LHCN-M2 (cell line): ENCODE results near the gene S100A9. TPM values are rescaled to one million over a fixed set of nuclear protein-coding genes. Genes with fewer than 3 reads are reported as not detected.

Experiments used
- DNase-seq: peaks from one replicate; pipeline ENCODE4 v3.0.0-alpha.2; 2012; ENCODE audit warnings: low read depth
- total RNA-seq: library from RNA; depleted of rRNA; stranded (reverse); fragments of >200 nt; gene quantifications from 2 replicates; pipeline ENCODE4 v1.2.3, GENCODE V29; 2014

Gene S100A9
- total RNA-seq, 1 experiment from 2014 or later: not detected

GRCh38 chr1:153389401-153389800 is 31.7 kb downstream of the S100A9 start:
- no peak for DNase-seq

- DNase-seq: no peak
Observed at GRCh38 chr1:153389973-153390879, 32.6 kb downstream of the S100A9 start.

DNA sequence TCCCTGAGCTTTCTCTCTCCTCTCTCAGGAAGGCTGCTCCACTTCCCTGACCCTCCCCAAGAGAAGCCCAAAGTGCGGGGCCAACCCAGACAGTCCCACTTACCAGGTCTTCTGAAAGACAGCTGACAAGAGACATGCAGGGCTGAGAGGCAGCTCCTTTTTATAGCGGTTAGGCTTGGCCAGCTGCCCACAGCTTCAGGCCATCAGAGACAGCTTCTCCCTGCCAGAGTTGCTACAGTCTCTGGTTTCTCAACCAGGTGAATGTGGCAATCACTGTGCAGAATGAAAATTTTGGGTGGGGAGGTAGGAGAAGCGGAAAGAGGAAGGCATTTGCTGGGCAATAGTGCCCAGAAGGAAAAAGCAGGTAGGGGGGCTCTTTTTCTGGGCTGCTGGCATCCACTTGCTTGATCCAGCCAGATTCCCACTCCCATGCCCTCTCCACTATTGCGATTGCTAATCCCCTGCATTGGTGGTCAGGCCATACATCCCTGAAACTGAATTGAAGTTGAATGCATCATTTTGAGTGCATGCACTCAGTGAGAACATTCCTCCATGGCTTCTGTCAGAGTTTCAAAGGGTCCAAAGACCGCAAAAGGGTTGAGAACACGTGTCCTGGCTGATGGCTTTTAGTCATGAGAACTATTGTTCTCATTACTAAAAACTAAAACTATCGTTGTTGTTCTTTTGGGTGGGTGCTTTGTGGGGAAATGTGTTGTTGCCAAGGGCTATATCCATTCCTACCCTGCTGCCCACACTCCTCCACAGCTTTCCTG is 33.5 kb downstream of the S100A9 start, which contains the start of gene S100A8:
S100A8 (minus strand) TSS at position 136 of the 773 bp plus-strand sequence. CDS start 538 bp downstream, outside the sequence.
- DNase-seq: no peak

- DNase-seq: no peak
Observed at GRCh38 chr1:153392258-153392657, 34.6 kb downstream of the S100A9 start.

GRCh38 chr1:153392822-153393221 is 35.2 kb downstream of the S100A9 start:
- no peak for DNase-seq

DNA sequence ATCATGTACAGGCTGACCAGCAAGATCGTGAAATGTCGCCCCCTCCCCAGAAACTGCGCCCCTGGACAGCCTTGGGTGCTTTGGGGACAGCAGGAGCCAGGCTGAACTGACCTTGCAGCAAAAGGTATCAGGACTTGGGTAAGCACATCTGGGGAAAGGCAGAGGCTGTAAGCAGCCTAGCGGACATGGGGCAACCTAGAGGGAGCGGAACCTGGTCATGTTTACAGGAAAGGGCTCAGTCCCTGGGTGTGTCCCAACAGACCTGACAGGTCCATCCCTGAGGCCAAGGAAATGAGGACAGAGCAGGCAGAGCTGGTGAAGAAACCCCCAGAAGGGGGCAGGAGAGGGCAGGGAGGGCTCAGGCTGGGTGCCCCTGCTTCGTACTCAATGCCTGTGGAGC is 36.3 kb downstream of the S100A9 start:
- DNase-seq: no peak

GRCh38 chr1:153394391-153394790 is 36.7 kb downstream of the S100A9 start:
- no peak for DNase-seq

DNA sequence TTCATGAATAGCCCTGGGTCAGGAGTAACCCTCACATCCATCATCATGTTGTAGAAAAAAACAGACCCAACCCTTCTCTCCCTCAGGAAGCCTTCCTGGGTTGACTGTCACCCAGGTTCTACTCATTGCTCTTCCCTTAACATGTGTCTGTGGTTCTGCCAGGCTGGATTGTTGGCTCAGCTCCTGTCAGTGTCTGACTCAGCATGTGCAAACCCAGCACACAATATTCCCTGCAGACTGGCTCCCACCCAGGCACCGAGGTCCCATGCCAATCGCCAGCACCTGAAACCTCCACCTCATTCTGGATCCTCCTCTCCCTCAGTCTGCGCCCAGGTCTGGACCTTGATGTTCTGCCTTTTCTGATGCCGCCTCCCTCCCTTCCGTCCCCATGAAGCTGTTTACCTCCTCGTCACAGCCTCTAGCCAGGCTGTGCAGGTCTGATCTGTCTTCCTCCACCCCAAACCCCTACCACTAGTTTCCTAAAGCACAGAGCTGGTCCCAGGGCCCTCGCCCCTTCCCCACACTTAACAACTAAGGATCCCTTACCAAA is 37.6 kb downstream of the S100A9 start:
- DNase-seq: no peak

DNA sequence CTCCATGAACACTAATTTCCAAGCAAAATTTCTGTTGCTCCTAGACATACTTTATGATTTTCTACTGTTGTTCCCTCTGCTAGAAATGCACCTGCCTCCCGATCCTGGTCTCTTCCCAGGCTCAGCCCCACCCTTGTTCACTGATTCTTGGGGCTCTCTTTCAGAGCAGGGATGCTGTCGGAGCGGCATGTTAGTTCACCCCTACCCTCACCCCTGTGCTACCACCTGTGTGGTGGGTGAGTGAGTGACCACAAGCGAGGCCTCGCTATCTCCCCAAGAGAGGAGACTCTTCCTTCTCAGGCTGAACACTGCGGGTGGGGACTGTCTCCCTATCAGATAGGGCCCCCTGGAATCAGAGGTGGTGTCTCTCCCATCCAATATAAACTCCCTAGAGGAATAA is 38.1 kb downstream of the S100A9 start:
- no peak for DNase-seq

GRCh38 chr1:153396461-153396860 is 38.8 kb downstream of the S100A9 start:
- DNase-seq: no peak

- DNase-seq: no peak
Observed at GRCh38 chr1:153397051-153397923, 39.6 kb downstream of the S100A9 start.

GRCh38 chr1:153397924-153398651 is 40.4 kb downstream of the S100A9 start:
- DNase-seq: no peak

- DNase-seq: no peak
Observed at GRCh38 chr1:153399401-153400055, 41.9 kb downstream of the S100A9 start.

GRCh38 chr1:153400244-153400643 is 42.6 kb downstream of the S100A9 start:
- DNase-seq: no peak

- no peak for DNase-seq
Observed at GRCh38 chr1:153401461-153401860, 43.8 kb downstream of the S100A9 start.

GRCh38 chr1:153402226-153402625 is 44.6 kb downstream of the S100A9 start:
- no peak for DNase-seq

DNA sequence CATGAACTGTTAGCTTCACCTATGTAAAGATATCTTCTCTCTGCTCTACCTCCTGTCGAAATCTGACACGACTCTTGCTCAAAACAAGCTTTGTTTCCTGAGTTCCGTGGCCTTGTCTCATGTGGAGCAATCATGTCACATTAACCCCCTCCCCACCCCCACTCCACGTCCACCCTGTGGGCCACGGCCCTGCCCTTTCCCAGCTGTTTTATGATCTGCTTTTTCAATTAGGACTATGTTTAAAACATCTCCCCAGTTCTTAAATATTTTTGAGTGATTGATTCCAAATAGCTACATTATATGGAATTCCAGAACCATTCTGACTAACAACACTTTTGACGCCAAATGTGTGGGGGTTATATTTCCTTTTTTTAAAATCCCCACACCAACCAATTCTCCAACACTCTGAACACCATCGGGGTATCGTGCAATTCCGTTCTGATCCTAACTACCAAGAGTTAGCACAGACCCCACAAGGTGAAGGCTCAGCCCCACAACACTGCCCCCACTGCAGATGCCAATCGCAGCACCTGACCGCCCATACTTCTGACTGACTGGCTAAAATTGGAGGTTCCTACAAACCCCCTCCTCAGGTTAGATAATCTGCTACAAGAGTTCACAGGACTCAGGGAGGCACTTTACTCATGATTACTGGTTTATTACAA is 45.9 kb downstream of the S100A9 start:
- no peak for DNase-seq

- no peak for DNase-seq
Observed at GRCh38 chr1:153404086-153404635, 46.5 kb downstream of the S100A9 start.

- no peak for DNase-seq
Observed at GRCh38 chr1:153404768-153405167, 47.1 kb downstream of the S100A9 start.
